NB4 (cell line): ENCODE results near the gene PARP12.
A peak's percentile ranks its signal among the peaks of the same experiment; 100 is the strongest.

Experiments
- DNase-seq: peaks from one replicate; pipeline ENCODE4 v3.0.0; 2010; ENCODE audit warnings: low read depth
- H3K4me3 ChIP-seq: one replicate; pipeline ENCODE4 v1.5.1; 2011; ENCODE audit warnings: mild to moderate bottlenecking, low read depth, low read length, moderate library complexity
- MYC ChIP-seq: IDR thresholded peaks from 2 replicates; pipeline ENCODE4 v1.6.1; 2011; ENCODE audit warnings: low read depth, low read length
- POLR2A ChIP-seq: IDR thresholded peaks from 2 replicates; pipeline ENCODE4 v1.6.1; 2011; ENCODE audit warnings: mild to moderate bottlenecking; ENCODE audit not compliant: insufficient read length; ENCODE audit errors: extremely low read depth
- TF ChIP-seq, protein P1 (sequence below): IDR thresholded peaks from 2 replicates; pipeline ENCODE4 v1.6.1; 2011; ENCODE audit warnings: low read depth, low read length
- TF ChIP-seq, protein P2 (sequence below): IDR thresholded peaks from one replicate; pipeline ENCODE4 v1.5.1; 2012; ENCODE audit warnings: low read depth, low read length

The PARP12 gene

DNA sequence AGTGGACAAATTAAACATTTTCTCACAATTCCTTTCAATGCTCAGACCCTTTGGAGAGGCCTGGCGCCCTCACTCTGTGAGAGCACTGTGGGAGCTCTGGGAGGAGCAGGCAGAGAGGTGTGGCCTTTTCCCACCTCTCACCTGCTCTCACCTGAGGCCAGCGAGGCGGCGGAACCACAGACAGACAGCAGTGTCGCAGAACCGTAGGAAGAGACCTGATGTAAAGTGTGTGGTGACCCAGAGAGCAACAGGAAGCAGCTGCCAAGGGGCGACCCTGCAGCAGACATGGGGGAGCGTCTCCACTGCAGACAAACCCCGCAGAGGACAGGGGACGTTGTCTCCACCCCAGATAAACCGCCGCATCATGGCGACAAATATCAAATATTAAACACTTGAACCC is 15.6 kb upstream of the PARP12 start:
- TF ChIP-seq, protein P1, sequence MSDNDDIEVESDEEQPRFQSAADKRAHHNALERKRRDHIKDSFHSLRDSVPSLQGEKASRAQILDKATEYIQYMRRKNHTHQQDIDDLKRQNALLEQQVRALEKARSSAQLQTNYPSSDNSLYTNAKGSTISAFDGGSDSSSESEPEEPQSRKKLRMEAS = no peak
- TF ChIP-seq, protein P2, sequence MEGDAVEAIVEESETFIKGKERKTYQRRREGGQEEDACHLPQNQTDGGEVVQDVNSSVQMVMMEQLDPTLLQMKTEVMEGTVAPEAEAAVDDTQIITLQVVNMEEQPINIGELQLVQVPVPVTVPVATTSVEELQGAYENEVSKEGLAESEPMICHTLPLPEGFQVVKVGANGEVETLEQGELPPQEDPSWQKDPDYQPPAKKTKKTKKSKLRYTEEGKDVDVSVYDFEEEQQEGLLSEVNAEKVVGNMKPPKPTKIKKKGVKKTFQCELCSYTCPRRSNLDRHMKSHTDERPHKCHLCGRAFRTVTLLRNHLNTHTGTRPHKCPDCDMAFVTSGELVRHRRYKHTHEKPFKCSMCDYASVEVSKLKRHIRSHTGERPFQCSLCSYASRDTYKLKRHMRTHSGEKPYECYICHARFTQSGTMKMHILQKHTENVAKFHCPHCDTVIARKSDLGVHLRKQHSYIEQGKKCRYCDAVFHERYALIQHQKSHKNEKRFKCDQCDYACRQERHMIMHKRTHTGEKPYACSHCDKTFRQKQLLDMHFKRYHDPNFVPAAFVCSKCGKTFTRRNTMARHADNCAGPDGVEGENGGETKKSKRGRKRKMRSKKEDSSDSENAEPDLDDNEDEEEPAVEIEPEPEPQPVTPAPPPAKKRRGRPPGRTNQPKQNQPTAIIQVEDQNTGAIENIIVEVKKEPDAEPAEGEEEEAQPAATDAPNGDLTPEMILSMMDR = no peak
- TF ChIP-seq POLR2A (no peak), MYC (no peak)
- peak; percentile 44 for DNase-seq
- no peak overlapping the region for H3K4me3 ChIP-seq

DNA sequence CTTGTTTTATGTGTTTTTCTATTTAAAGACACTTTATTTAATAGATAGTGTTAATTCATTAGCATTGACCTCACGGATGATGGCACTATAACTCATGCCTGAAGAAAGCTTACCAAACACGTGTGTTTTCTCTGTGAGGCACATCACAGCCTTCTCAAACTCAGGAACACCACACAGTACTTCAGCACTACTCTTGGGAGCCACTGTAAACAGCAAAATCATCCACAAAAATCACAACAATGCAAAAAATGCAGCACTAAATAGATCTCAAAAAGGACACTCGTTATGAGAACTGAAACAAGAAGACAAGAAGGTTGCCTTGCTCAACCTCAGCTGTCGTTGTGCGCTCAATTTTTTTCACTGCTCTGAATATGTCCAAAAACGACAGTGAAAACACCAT is 12.0 kb upstream of the PARP12 start:
- no peak overlapping the region for H3K4me3 ChIP-seq
- TF ChIP-seq, protein P1 = no peak
- TF ChIP-seq, protein P2 = no peak
- TF ChIP-seq MYC = no peak
- TF ChIP-seq POLR2A = no peak
- DNase-seq = no peak

DNA sequence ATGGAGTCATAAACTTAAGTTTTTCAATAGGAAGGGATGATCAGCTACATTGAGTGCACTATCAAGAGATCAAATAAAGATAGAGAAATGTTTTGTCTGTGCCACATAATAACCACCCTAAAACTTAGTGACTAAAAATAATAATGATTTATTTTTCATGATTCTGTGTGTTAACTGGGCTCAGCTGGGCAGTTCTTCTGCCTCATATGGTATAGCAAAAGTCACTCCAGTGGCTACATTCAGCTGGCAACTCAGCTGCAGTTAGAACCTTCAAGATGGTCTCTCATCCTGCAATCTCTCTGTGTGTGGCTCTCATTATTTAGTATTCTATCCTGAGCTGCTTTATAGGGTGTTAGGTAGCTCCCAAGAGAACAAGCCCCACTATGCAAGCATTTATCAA is 7.8 kb upstream of the PARP12 start:
- no peak for DNase-seq
- TF ChIP-seq POLR2A (no peak), MYC (no peak)
- TF ChIP-seq, protein P1 = no peak
- TF ChIP-seq, protein P2 = no peak
- H3K4me3 ChIP-seq = no peak overlapping the region

DNA sequence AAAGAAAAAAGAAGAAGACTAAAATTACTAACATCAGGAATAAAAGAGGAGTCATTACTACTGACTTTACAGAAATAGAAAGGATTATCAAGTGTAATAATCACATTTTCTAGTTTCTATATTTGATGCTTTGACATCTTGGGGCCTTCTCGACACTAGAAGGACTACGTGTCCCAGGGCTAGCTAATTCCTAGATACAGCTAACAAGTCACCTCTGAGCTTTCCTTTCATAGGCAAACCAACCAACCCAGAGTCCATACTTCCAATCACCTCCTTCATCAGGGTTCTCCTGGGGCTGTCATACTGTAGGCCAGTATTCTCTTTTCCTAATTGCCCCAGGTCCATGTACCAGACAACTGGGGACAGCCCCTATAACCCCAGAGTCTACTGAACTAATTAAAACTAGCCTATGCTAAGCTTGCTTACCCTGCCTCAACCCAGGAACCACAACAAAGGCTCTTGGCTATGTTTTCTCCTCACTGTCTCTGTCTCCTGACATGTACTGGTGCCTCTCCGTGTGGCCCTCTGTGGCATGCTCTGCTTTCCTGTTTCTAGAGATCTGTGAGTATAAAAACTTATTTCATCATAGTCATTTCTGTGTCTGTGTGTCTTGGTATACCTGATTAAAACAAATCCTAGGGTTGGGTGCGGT is 6.7 kb upstream of the PARP12 start:
- DNase-seq = no peak
- TF ChIP-seq, protein P1 = no peak
- no peak for TF ChIP-seq POLR2A
- no peak for TF ChIP-seq MYC
- TF ChIP-seq, protein P2 = no peak

DNA sequence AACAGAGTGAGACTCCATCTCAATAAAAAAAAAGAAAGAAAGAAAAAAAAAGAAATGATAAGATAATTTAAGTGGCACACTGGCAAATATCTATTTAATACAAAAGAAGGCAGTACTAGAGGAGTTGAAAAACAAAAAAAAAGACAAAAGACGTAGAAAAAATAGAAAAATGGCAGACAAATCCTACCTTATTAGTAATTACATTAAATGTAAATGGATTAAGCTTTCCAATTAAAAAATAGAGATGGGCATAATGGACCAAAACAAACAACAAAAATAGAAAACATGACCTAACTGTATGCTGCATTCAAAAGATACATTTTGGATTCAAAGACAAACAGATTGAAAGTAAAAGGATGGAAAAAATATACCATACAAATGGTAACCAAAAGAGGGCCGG is 5.3 kb upstream of the PARP12 start:
- no peak for DNase-seq
- no peak overlapping the region for H3K4me3 ChIP-seq
- TF ChIP-seq, protein P2 = no peak
- TF ChIP-seq, protein P1 = no peak
- TF ChIP-seq POLR2A (no peak), MYC (no peak)

More for the DNA sequence above, 6.7 kb upstream of the PARP12 start:
- H3K4me3 ChIP-seq = no peak overlapping the region
